K562 (cell line): ENCODE data around the gene UBTD1. TPM values are rescaled to one million over a fixed set of nuclear protein-coding genes. Genes with fewer than 3 reads are reported as not detected.
A peak's percentile ranks its signal among the peaks of the same experiment; 100 is the strongest.

Source experiments
- ATAC-seq: fragments of 200-7000 bp; cut with Tn5 transposase; 3 replicates; pipeline ENCODE4 v1.9.1; 2020; ENCODE audit warnings: moderate library complexity
- BruUV-seq: library from RNA; stranded (reverse); fragments of 400-500 nt; replicated peaks from 2 replicates; lab custom pipeline; 2021; lab: Mats Ljungman, UMichigan
- CTCF ChIA-PET: fragments of 300-600 bp; formaldehyde crosslinking; extraction: SDS; loops from one replicate; lab custom pipeline; 2021; ENCODE audit warnings: low intra/inter-chr PET ratio; lab: Yijun Ruan, JAX
- POLR2A ChIA-PET: fragments of 300-600, 350-650 bp; sonication (Branson Sonifier 250); formaldehyde crosslinking; extraction: SDS; loops from one replicate; lab custom pipeline; 2021; ENCODE audit warnings: antibody characterized with exemption, inconsistent platforms; lab: Yijun Ruan, JAX
- DNase-seq, 4 experiments: peaks; one replicate each; pipeline versions ENCODE4 v3.0.0 to v3.0.0-alpha.2; 2011 to 2018; ENCODE audit warnings: low spot score in 3 of 4, mixed read lengths in 3 of 4; ENCODE audit errors: extremely low read depth in 1 of 4
- FAIRE-seq: peaks from 2 replicates; lab custom pipeline; 2011; peaks lifted over from hg19 to GRCh38; lab: Jason Lieb, UNC
- H2AFZ ChIP-seq: 2 replicates; pipeline ENCODE4 v1.6.0; 2011; ENCODE audit warnings: low read depth, low read length, control low read depth, inconsistent platforms
- H3K27ac ChIP-seq: fragments of 200-600 bp; 3 replicates; pipeline ENCODE4 v1.8.0; 2011; ENCODE audit warnings: low read depth, mild to moderate bottlenecking, control low read depth, inconsistent platforms, low read length, moderate library complexity, mixed read lengths; ENCODE audit errors: extremely low read depth
- H3K27me3 ChIP-seq, 2 experiments: fragments of 300-600 bp in 1 of 2; 2 replicates in 1 of 2; 3 replicates in 1 of 2; pipeline versions ENCODE4 v1.6.0 to v1.8.0; 2011; ENCODE audit warnings: inconsistent platforms in 2 of 2, low read length in 2 of 2, mild to moderate bottlenecking in 1 of 2, mixed read lengths in 1 of 2, moderate library complexity in 1 of 2; ENCODE audit not compliant: control insufficient read depth in 2 of 2, insufficient read depth in 2 of 2
- H3K36me3 ChIP-seq: fragments of 300-600 bp; 3 replicates; pipeline ENCODE4 v1.8.0; 2011; ENCODE audit warnings: mild to moderate bottlenecking, low read length, inconsistent platforms; ENCODE audit not compliant: control insufficient read depth, insufficient read depth
- H3K4me1 ChIP-seq, 2 experiments: fragments of 200-600 bp in 1 of 2; replicated peaks in 1 of 2; 2 replicates in 1 of 2; 3 replicates in 1 of 2; pipeline versions ENCODE4 v1.5.1 to v1.8.0; 2011; ENCODE audit warnings: inconsistent platforms in 2 of 2, low read length in 2 of 2, mild to moderate bottlenecking in 1 of 2, mixed read lengths in 1 of 2, moderate library complexity in 1 of 2; ENCODE audit not compliant: control insufficient read depth in 2 of 2, insufficient read depth in 2 of 2
- H3K4me2 ChIP-seq: 2 replicates; pipeline ENCODE4 v1.6.1; 2011; ENCODE audit warnings: low read length, control low read depth, inconsistent platforms, mixed read lengths; ENCODE audit not compliant: insufficient read depth
- H3K4me3 ChIP-seq: fragments of 200-600 bp; sonication (generic), shearing (Covaris generic); 2 replicates; pipeline ENCODE4 v1.5.1; 2016; ENCODE audit warnings: control low read depth, inconsistent platforms
- H3K79me2 ChIP-seq: fragments of 200-600 bp; 3 replicates; pipeline ENCODE4 v1.8.0; 2011; ENCODE audit warnings: low read length, inconsistent platforms; ENCODE audit not compliant: control insufficient read depth, insufficient read depth
- H3K9ac ChIP-seq, 2 experiments: 2 replicates each; pipeline versions ENCODE4 v1.6.0 to v1.6.1; 2011; ENCODE audit warnings: low read depth in 2 of 2, low read length in 2 of 2, control low read depth in 1 of 2, inconsistent platforms in 1 of 2, mild to moderate bottlenecking in 1 of 2, mixed read lengths in 1 of 2; ENCODE audit not compliant: insufficient read depth in 1 of 2
- H3K9me1 ChIP-seq: one replicate; pipeline ENCODE4 v1.6.0; 2011; ENCODE audit warnings: inconsistent platforms, mild to moderate bottlenecking, low read length, moderate library complexity; ENCODE audit not compliant: control insufficient read depth, insufficient read depth
- H3K9me3 ChIP-seq: replicated peaks from 2 replicates; pipeline ENCODE4 v1.5.1; 2011; ENCODE audit warnings: low read depth, low read length, inconsistent platforms; ENCODE audit not compliant: control insufficient read depth, insufficient read depth
- H4K20me1 ChIP-seq: replicated peaks from 2 replicates; pipeline ENCODE4 v1.6.1; 2011; ENCODE audit warnings: low read length, inconsistent platforms, mixed read lengths; ENCODE audit not compliant: control insufficient read depth, insufficient read depth
- KDM5B ChIP-seq: fragments of 200-600 bp; sonication (generic); IDR thresholded peaks from 2 replicates; pipeline ENCODE4 v1.6.1; 2012; ENCODE audit warnings: low read depth, mild to moderate bottlenecking, moderate library complexity, low read length, control low read depth, inconsistent platforms; ENCODE audit not compliant: insufficient replicate concordance
- PML ChIP-seq: IDR thresholded peaks from 2 replicates; pipeline ENCODE4 v1.6.1; 2012; ENCODE audit warnings: low read length, inconsistent platforms
- SETDB1 ChIP-seq: IDR thresholded peaks from one replicate; pipeline ENCODE4 v1.6.1; 2012; ENCODE audit warnings: low read length, control low read depth, inconsistent platforms
- SMARCC2 ChIP-seq: fragments of 450-650 bp; IDR thresholded peaks from 2 replicates; pipeline ENCODE4 v1.6.1; 2017; ENCODE audit warnings: antibody characterized with exemption, moderate library complexity, mild to moderate bottlenecking, low read depth
- ZBED1 ChIP-seq: IDR thresholded peaks from 2 replicates; pipeline ENCODE4 v1.6.1; 2014
- ZBTB1 ChIP-seq: sonication (generic); formaldehyde crosslinking; IDR thresholded peaks from 2 replicates; pipeline ENCODE4 v1.8.1; 2023; ENCODE audit warnings: missing genetic modification reagents, low read depth, mild to moderate bottlenecking, borderline replicate concordance
- WGBS: fragments of 100-300 bp; shearing (Covaris generic); methylation state at CpG from one replicate; pipeline ENCODE4 v1.1.6; 2016; ENCODE audit warnings: low coverage, mixed read lengths; ENCODE audit not compliant: insufficient coverage; ENCODE audit errors: missing lambda C conversion rate; 5-methylcytosine and 5-hydroxymethylcytosine counted together
- in situ Hi-C: fragments of 300-500 bp; cut with MboI; formaldehyde crosslinking; loops from 4 replicates; pipeline ENCODE4 v1.15.0; 2018; ENCODE audit warnings: inconsistent platforms, mixed read lengths
- intact Hi-C: fragments of 100-400 bp; cut with micrococcal nuclease; formaldehyde crosslinking; loops from 2 replicates; pipeline ENCODE4 v1.14.2; 2022
- polyA plus RNA-seq, 8 experiments: library from polyadenylated mRNA; depleted of rRNA in 4 of 8; stranded (reverse) in 5 of 8; unstranded in 3 of 8; fragments of >200 nt; fragmentation: Nextera tagmentation in 2 of 8; fragmentation: Illumina TruSeq in 1 of 8; extraction: Ambion mirVana in 2 of 8; extraction: Trizol in 1 of 8; gene quantifications; 2 replicates each; pipeline versions ENCODE4 v1.2.1 to v1.2.3, GENCODE V29; 2011 to 2014; ENCODE audit warnings: inconsistent platforms in 1 of 8, missing spikeins in 1 of 8
- total RNA-seq, 7 experiments: library from RNA; depleted of rRNA in 6 of 7; stranded (reverse); fragments of >200 nt in 6 of 7; fragmentation: Illumina TruSeq in 2 of 7; extraction: Trizol in 2 of 7; gene quantifications; 2 replicates each; pipeline versions ENCODE4 v1.2.1 to v1.2.3, GENCODE V29; 2011 to 2021; ENCODE audit warnings: low replicate concordance in 1 of 7
- TF ChIP-seq, protein P1 (sequence below): fragments of 450-650 bp; IDR thresholded peaks from 2 replicates; pipeline ENCODE4 v1.6.1; 2014; ENCODE audit warnings: low read depth, mild to moderate bottlenecking, moderate library complexity, borderline replicate concordance

UBTD1 gene
- total and polyA plus RNA-seq, 9 of the 15 experiments (the other 6 are each of a cell fraction or from before 2014, with no cell fraction given): 0.08 to 1.6 (median 0.81) TPM; not detected in 1

DNA sequence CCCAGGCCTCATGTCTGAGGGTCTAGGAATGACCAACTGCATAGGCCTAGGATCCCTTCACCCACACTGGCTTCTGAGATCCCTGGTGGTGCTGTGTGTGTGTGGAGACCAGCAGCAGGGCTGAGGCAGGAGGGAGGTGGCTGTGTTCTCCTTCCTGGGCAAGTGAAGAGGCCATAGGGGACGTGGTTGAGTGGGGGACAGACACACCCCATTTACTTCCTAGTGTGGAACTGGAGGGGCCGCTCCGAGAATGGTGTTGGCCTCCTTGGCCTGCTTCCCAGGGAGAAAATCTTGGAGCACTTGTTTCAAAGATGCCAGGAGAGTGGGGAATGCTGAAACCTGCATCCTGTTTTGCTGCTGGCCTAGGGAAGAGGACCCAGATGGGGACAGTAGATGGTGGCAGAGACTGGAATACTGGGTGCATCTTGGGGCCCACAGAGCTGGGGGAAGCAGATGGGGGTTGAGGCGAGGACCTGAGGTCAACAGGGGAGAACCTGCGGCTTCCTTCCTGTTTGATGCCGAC lies 19.1 kb downstream of the UBTD1 start:
- Histone ChIP-seq H3K9ac (peak overlapping the region in 1 of 2 experiments; percentile 26; a peak in 1 of 4 replicates), H3K4me3 (no peak overlapping the region), H4K20me1 (no peaks in the 10 kb centered on the region), H3K27me3 (peaks cover 21 to 67% of the 10 kb centered on the region in 2 experiments; a peak in 4 of 5 replicates), H3K27ac (no peak overlapping the region), H3K36me3 (no peaks in the 10 kb centered on the region), H3K9me3 (no peaks in the 10 kb centered on the region), H3K4me1 (no peaks in the 10 kb centered on the region; a peak in 1 of 5 replicates), H3K9me1 (no peaks in the 10 kb centered on the region), H3K4me2 (no peak overlapping the region), H3K79me2 (no peaks in the 10 kb centered on the region), H2AFZ (no peak overlapping the region)
- in situ Hi-C loops (no loop called here), intact Hi-C loops (no loop called here)
- BruUV-seq: no TSS peak
- POLR2A ChIA-PET: no interaction called here
- ATAC-seq (no peak), DNase-seq (no peak), FAIRE-seq (no peak)
- CTCF ChIA-PET: no interaction called here
- TF ChIP-seq ZBED1 (no peak), PML (no peak), ZBTB1 (no peak), SETDB1 (no peak), KDM5B (no peak), SMARCC2 (no peak)
- TF ChIP-seq, protein P1, sequence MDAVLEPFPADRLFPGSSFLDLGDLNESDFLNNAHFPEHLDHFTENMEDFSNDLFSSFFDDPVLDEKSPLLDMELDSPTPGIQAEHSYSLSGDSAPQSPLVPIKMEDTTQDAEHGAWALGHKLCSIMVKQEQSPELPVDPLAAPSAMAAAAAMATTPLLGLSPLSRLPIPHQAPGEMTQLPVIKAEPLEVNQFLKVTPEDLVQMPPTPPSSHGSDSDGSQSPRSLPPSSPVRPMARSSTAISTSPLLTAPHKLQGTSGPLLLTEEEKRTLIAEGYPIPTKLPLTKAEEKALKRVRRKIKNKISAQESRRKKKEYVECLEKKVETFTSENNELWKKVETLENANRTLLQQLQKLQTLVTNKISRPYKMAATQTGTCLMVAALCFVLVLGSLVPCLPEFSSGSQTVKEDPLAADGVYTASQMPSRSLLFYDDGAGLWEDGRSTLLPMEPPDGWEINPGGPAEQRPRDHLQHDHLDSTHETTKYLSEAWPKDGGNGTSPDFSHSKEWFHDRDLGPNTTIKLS: no peak
- 3% methylated on average over 5 of the region's 6 CpGs for WGBS
